Measurements from ENCODE around the gene MAPK6.

MAPK6 gene

GRCh38 chr15:51973775-51974174, 45.2 kb upstream of the MAPK6 start:
- no peak overlapping the region for H3K27ac ChIP-seq (ENCODE audit: low read depth, low read length, poor library complexity, severe bottlenecking)
- no peaks in the 10 kb centered on the region for H3F3A ChIP-seq (ENCODE audit: insufficient read depth, low read length)
- no peak overlapping the region for H3K4me2 ChIP-seq (ENCODE audit: low read length)
- peaks cover 27% of the 10 kb centered on the region for H3K79me2 ChIP-seq (ENCODE audit: insufficient read depth, low read length)
- no peak overlapping the region for H3K9ac ChIP-seq (ENCODE audit: low read length)
- no peak overlapping the region for H2AFZ ChIP-seq (ENCODE audit: low read length)
- no peak overlapping the region for H3K4me3 ChIP-seq (ENCODE audit: low read depth, low read length, poor library complexity, severe bottlenecking)
- H3K9me3 ChIP-seq (ENCODE audit: low read length) = no peaks in the 10 kb centered on the region
- no peaks in the 10 kb centered on the region for H3K9me2 ChIP-seq (ENCODE audit: low read depth, low read length)
- TF ChIP-seq EZH2 (IDR thresholded peaks at IDR 0.05; ENCODE audit: borderline replicate concordance, low read length) (no peak), CTCF (IDR thresholded peaks at IDR 0.05; ENCODE audit: low read length) (no peak)
- no peaks in the 10 kb centered on the region for H3K27me3 ChIP-seq (ENCODE audit: insufficient read depth, low read length)
- H3K36me3 ChIP-seq (ENCODE audit: insufficient read depth, low read length) = no peaks in the 10 kb centered on the region; the same call in 1 of the 2 replicates
- H3K4me1 ChIP-seq (ENCODE audit: insufficient read depth, low read length, severe bottlenecking) = peaks cover 20% of the 10 kb centered on the region
- H4K20me1 ChIP-seq (ENCODE audit: insufficient read depth, low read length) = no peaks in the 10 kb centered on the region

DNA sequence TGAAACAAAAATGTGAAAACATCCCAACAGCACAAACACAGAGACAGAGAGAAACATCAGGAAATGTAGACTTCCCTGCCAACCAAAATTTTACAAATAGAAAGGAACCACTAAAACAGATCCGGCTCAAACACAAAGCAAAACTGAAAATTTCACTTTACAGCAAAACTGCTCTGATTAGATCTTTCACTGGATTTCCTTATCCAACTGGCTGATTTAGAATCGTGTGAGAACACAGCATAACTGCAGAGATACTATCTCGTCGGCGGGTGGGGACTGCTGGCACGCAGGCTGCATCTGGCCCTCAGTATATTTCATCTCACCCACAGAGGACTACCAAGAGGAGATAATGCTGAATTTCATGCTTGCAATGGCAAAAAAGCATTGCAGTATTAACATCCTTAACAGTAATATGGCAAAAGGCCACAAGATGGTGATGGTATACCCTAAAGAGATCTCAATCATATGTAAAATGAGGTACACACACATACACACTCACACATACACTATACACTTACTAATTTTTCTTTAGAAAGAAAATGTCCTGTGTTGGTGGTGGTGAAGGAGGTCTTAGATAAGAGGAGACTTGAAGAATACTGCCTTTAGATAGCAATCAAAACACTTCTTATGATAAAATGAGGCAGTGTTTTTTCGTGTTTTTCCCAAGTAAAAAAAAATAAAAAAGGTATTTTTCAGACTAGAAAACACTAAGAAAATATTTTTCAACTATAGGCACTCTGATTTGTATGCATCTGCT, 36.8 kb upstream of the MAPK6 start:
- Histone ChIP-seq H3K9me3 (ENCODE audit: low read length) (no peaks in the 10 kb centered on the region), H3K27ac (ENCODE audit: low read depth, low read length, poor library complexity, severe bottlenecking) (no peak overlapping the region), H3K9me2 (ENCODE audit: low read depth, low read length) (no peaks in the 10 kb centered on the region), H3K9ac (ENCODE audit: low read length) (peak overlapping the region; percentile 29; the same call in 1 of the 2 replicates), H3K36me3 (ENCODE audit: insufficient read depth, low read length) (no peaks in the 10 kb centered on the region), H3K4me2 (ENCODE audit: low read length) (peak overlapping the region; percentile 54), H3K4me1 (ENCODE audit: insufficient read depth, low read length, severe bottlenecking) (peaks cover 9% of the 10 kb centered on the region), H3F3A (ENCODE audit: insufficient read depth, low read length) (no peaks in the 10 kb centered on the region), H2AFZ (ENCODE audit: low read length) (peak overlapping the region; percentile 61; the same call in 1 of the 2 replicates), H4K20me1 (ENCODE audit: insufficient read depth, low read length) (no peaks in the 10 kb centered on the region), H3K79me2 (ENCODE audit: insufficient read depth, low read length) (no peaks in the 10 kb centered on the region), H3K4me3 (ENCODE audit: low read depth, low read length, poor library complexity, severe bottlenecking) (peak overlapping the region; percentile 22), H3K27me3 (ENCODE audit: insufficient read depth, low read length) (no peaks in the 10 kb centered on the region)
- TF ChIP-seq CTCF (IDR thresholded peaks at IDR 0.05; ENCODE audit: low read length) (peak; percentile 87), EZH2 (IDR thresholded peaks at IDR 0.05; ENCODE audit: borderline replicate concordance, low read length) (no peak)

DNA sequence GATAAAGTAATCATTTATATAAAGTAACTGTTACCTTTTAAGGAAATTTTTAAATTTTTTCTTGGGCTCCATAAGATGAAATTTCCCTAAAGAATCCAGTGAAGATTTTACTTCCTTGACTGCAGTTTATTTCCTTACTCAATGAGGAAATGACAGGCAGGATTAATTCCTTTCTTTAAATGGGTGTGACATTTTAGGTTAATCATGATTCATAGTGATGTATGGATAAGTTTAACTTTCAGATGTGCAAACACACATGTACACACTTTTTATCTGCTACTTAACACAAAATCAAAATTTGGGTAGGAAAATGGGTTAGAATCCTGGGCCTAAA, 36.3 kb upstream of the MAPK6 start:
- Histone ChIP-seq H3K4me1 (ENCODE audit: insufficient read depth, low read length, severe bottlenecking) (peaks cover 9% of the 10 kb centered on the region), H3K9ac (ENCODE audit: low read length) (no peak overlapping the region), H4K20me1 (ENCODE audit: insufficient read depth, low read length) (no peaks in the 10 kb centered on the region), H3K4me2 (ENCODE audit: low read length) (no peak overlapping the region), H3K9me2 (ENCODE audit: low read depth, low read length) (no peaks in the 10 kb centered on the region), H2AFZ (ENCODE audit: low read length) (peak overlapping the region; percentile 61; the same call in 1 of the 2 replicates), H3K27ac (ENCODE audit: low read depth, low read length, poor library complexity, severe bottlenecking) (no peak overlapping the region), H3K79me2 (ENCODE audit: insufficient read depth, low read length) (no peaks in the 10 kb centered on the region), H3K9me3 (ENCODE audit: low read length) (no peaks in the 10 kb centered on the region), H3F3A (ENCODE audit: insufficient read depth, low read length) (no peaks in the 10 kb centered on the region), H3K27me3 (ENCODE audit: insufficient read depth, low read length) (no peaks in the 10 kb centered on the region), H3K4me3 (ENCODE audit: low read depth, low read length, poor library complexity, severe bottlenecking) (no peak overlapping the region), H3K36me3 (ENCODE audit: insufficient read depth, low read length) (no peaks in the 10 kb centered on the region)
- TF ChIP-seq EZH2 (IDR thresholded peaks at IDR 0.05; ENCODE audit: borderline replicate concordance, low read length) (no peak), CTCF (IDR thresholded peaks at IDR 0.05; ENCODE audit: low read length) (no peak)
